ENCODE data around the gene UBR7. TPM values are rescaled to one million over a fixed set of nuclear protein-coding genes. Genes with fewer than 3 reads are reported as not detected.

The UBR7 gene
- total and polyA plus RNA-seq, 2 donors, result 19.5 to 28.2 TPM

- Histone ChIP-seq H3K4me1 (ENCODE audit: insufficient read depth) (no peaks in the 10 kb centered on the region), H3K4me3 (ENCODE audit: low read depth, low read length) (no peak overlapping the region), H3K36me3 (ENCODE audit: insufficient read depth) (peaks cover 7% of the 10 kb centered on the region), H3K27ac (ENCODE audit: low read depth) (no peak overlapping the region)
- WGBS, result 80% methylated on average over 10 of the region's 10 CpGs
- DNase-seq (ENCODE audit: extremely low spot score), result no peak
These were observed 38.8 kb downstream of the UBR7 start for GRCh38 chr14:93245764-93246420.

- Histone ChIP-seq H3K36me3 (ENCODE audit: insufficient read depth) (peaks cover 7% of the 10 kb centered on the region), H3K4me3 (ENCODE audit: low read depth, low read length) (no peak overlapping the region), H3K4me1 (ENCODE audit: insufficient read depth) (no peaks in the 10 kb centered on the region), H3K27ac (ENCODE audit: low read depth) (no peak overlapping the region)
- DNase-seq (ENCODE audit: extremely low spot score), result no peak
These were observed 39.5 kb downstream of the UBR7 start for GRCh38 chr14:93246534-93246933.

GRCh38 chr14:93249128-93249831, 42.2 kb downstream of the UBR7 start:
- WGBS, result 89% methylated on average over 7 of the region's 7 CpGs
- no peak for DNase-seq (ENCODE audit: extremely low spot score)
- H3K4me1 ChIP-seq (ENCODE audit: insufficient read depth), result no peaks in the 10 kb centered on the region
- no peak overlapping the region for H3K27ac ChIP-seq (ENCODE audit: low read depth)
- H3K4me3 ChIP-seq (ENCODE audit: low read depth, low read length), result no peak overlapping the region
- H3K36me3 ChIP-seq (ENCODE audit: insufficient read depth), result no peaks in the 10 kb centered on the region

GRCh38 chr14:93262446-93262845, 55.4 kb downstream of the UBR7 start:
- 84% methylated on average over 2 of the region's 2 CpGs for WGBS
- H3K4me1 ChIP-seq (ENCODE audit: insufficient read depth), result no peaks in the 10 kb centered on the region
- DNase-seq (ENCODE audit: extremely low spot score), result no peak
- H3K36me3 ChIP-seq (ENCODE audit: insufficient read depth), result no peaks in the 10 kb centered on the region
- no peak overlapping the region for H3K4me3 ChIP-seq (ENCODE audit: low read depth, low read length)
- no peak overlapping the region for H3K27ac ChIP-seq (ENCODE audit: low read depth)

- Histone ChIP-seq H3K27ac (ENCODE audit: low read depth) (no peak overlapping the region), H3K4me3 (ENCODE audit: low read depth, low read length) (no peak overlapping the region), H3K36me3 (ENCODE audit: insufficient read depth) (no peaks in the 10 kb centered on the region), H3K4me1 (ENCODE audit: insufficient read depth) (no peaks in the 10 kb centered on the region)
- no peak for DNase-seq (ENCODE audit: extremely low spot score)
- 98% methylated on average over 1 of the region's 1 CpG for WGBS
These were observed 56.4 kb downstream of the UBR7 start for GRCh38 chr14:93263416-93263815.

- Histone ChIP-seq H3K36me3 (ENCODE audit: insufficient read depth) (no peaks in the 10 kb centered on the region), H3K4me3 (ENCODE audit: low read depth, low read length) (no peak overlapping the region), H3K27ac (ENCODE audit: low read depth) (no peak overlapping the region), H3K4me1 (ENCODE audit: insufficient read depth) (no peaks in the 10 kb centered on the region)
- DNase-seq (ENCODE audit: extremely low spot score), result no peak
- 84% methylated on average over 6 of the region's 6 CpGs for WGBS
These were observed 59.1 kb downstream of the UBR7 start for GRCh38 chr14:93266127-93266526.

- no peak for DNase-seq (ENCODE audit: extremely low spot score)
- WGBS, result 87% methylated on average over 3 of the region's 3 CpGs
- Histone ChIP-seq H3K4me1 (ENCODE audit: insufficient read depth) (no peaks in the 10 kb centered on the region), H3K36me3 (ENCODE audit: insufficient read depth) (no peaks in the 10 kb centered on the region), H3K4me3 (ENCODE audit: low read depth, low read length) (no peak overlapping the region), H3K27ac (ENCODE audit: low read depth) (no peak overlapping the region)
These were observed 60.2 kb downstream of the UBR7 start for GRCh38 chr14:93267149-93267711.

GRCh38 chr14:93268406-93268805, 61.4 kb downstream of the UBR7 start:
- Histone ChIP-seq H3K4me1 (ENCODE audit: insufficient read depth) (no peaks in the 10 kb centered on the region), H3K27ac (ENCODE audit: low read depth) (no peak overlapping the region), H3K36me3 (ENCODE audit: insufficient read depth) (no peaks in the 10 kb centered on the region), H3K4me3 (ENCODE audit: low read depth, low read length) (no peak overlapping the region)
- 100% methylated on average over 1 of the region's 1 CpG for WGBS
- no peak for DNase-seq (ENCODE audit: extremely low spot score)

GRCh38 chr14:93269341-93270068, 62.4 kb downstream of the UBR7 start:
- H3K4me3 ChIP-seq (ENCODE audit: low read depth, low read length), result no peak overlapping the region
- no peak overlapping the region for H3K27ac ChIP-seq (ENCODE audit: low read depth)
- H3K4me1 ChIP-seq (ENCODE audit: insufficient read depth), result no peaks in the 10 kb centered on the region

GRCh38 chr14:93271111-93271510, 64.1 kb downstream of the UBR7 start:
- Histone ChIP-seq H3K27ac (ENCODE audit: low read depth) (no peak overlapping the region), H3K4me1 (ENCODE audit: insufficient read depth) (no peaks in the 10 kb centered on the region), H3K36me3 (ENCODE audit: insufficient read depth) (no peaks in the 10 kb centered on the region), H3K4me3 (ENCODE audit: low read depth, low read length) (no peak overlapping the region)
- WGBS, result 56% methylated on average over 6 of the region's 6 CpGs
- DNase-seq (ENCODE audit: extremely low spot score), result no peak

More at GRCh38 chr14:93269341-93270068, 62.4 kb downstream of the UBR7 start:
- H3K36me3 ChIP-seq (ENCODE audit: insufficient read depth), result no peaks in the 10 kb centered on the region
- DNase-seq (ENCODE audit: extremely low spot score), result no peak
- WGBS, result 79% methylated on average over 10 of the region's 10 CpGs

- 95% methylated on average over 3 of the region's 3 CpGs for WGBS
- no peak overlapping the region for H3K27ac ChIP-seq (ENCODE audit: low read depth)
- H3K4me1 ChIP-seq (ENCODE audit: insufficient read depth), result no peaks in the 10 kb centered on the region
- no peaks in the 10 kb centered on the region for H3K36me3 ChIP-seq (ENCODE audit: insufficient read depth)
- DNase-seq (ENCODE audit: extremely low spot score), result no peak
- H3K4me3 ChIP-seq (ENCODE audit: low read depth, low read length), result no peak overlapping the region
These were observed 67.2 kb downstream of the UBR7 start for GRCh38 chr14:93274055-93274806.

GRCh38 chr14:93276031-93276716, 69.1 kb downstream of the UBR7 start:
- no peak for DNase-seq (ENCODE audit: extremely low spot score)
- 92% methylated on average over 3 of the region's 3 CpGs for WGBS

More at GRCh38 chr14:93276031-93276716, 69.1 kb downstream of the UBR7 start:
- Histone ChIP-seq H3K4me1 (ENCODE audit: insufficient read depth) (no peaks in the 10 kb centered on the region), H3K36me3 (ENCODE audit: insufficient read depth) (no peaks in the 10 kb centered on the region), H3K27ac (ENCODE audit: low read depth) (no peak overlapping the region), H3K4me3 (ENCODE audit: low read depth, low read length) (no peak overlapping the region)

Measured in urinary bladder (tissue), 4 donors.